Thymus (tissue), 11 donors: ENCODE measurements around the gene NHLRC4. TPM values are rescaled to one million over a fixed set of nuclear protein-coding genes. Genes with fewer than 3 reads are reported as not detected.

Experiments
- DNase-seq, 9 donors: peaks; one replicate each; pipeline ENCODE4 v3.0.0-alpha.2; 2013; ENCODE audit warnings: low spot score in 9 of 9, low read depth in 6 of 9, missing footprints in 1 of 9
- H3K27ac ChIP-seq, 2 donors: one replicate each; pipeline ENCODE4 v1.5.1; 2013; ENCODE audit warnings: control low read depth in 1 of 2, low read depth in 1 of 2, low read length in 1 of 2, mild to moderate bottlenecking in 1 of 2, moderate library complexity in 1 of 2
- H3K27me3 ChIP-seq, 2 donors: one replicate each; pipeline ENCODE4 v1.5.1; 2013; ENCODE audit warnings: low read length in 1 of 2; ENCODE audit not compliant: control insufficient read depth in 2 of 2, insufficient read depth in 1 of 2
- H3K36me3 ChIP-seq, 2 donors: one replicate each; pipeline ENCODE4 v1.5.1; 2013; ENCODE audit warnings: low read length in 1 of 2, mild to moderate bottlenecking in 1 of 2, moderate library complexity in 1 of 2; ENCODE audit not compliant: control insufficient read depth in 2 of 2, insufficient read depth in 2 of 2
- H3K4me1 ChIP-seq, 2 donors: one replicate each; pipeline ENCODE4 v1.5.1; 2013; ENCODE audit warnings: low read length in 2 of 2; ENCODE audit not compliant: control insufficient read depth in 2 of 2, insufficient read depth in 2 of 2
- H3K4me3 ChIP-seq, 2 donors: one replicate each; pipeline ENCODE4 v1.5.1; 2013; ENCODE audit warnings: low read length in 2 of 2, control low read depth in 1 of 2, mild to moderate bottlenecking in 1 of 2
- H3K9me3 ChIP-seq, 2 donors: one replicate each; pipeline ENCODE4 v1.5.1; 2013; ENCODE audit warnings: low read length in 1 of 2, mild to moderate bottlenecking in 1 of 2; ENCODE audit not compliant: control insufficient read depth in 2 of 2, insufficient read depth in 1 of 2
- WGBS: extraction: QIAGEN DNeasy Blood & Tissue Kit; methylation state at CpG from one replicate; pipeline ENCODE4 v1.1.7; 2013; 5-methylcytosine and 5-hydroxymethylcytosine counted together
- polyA plus RNA-seq: library from polyadenylated mRNA; stranded (reverse); fragments of 200-250 nt; gene quantifications from one replicate; pipeline ENCODE4 v1.2.3, GENCODE V29; 2013
- total RNA-seq: library from RNA; stranded (reverse); fragments of 120-200 nt; gene quantifications from one replicate; pipeline ENCODE4 v1.2.4, GENCODE V29; 2013
- donor health status: healthy.

NHLRC4 gene
- total and polyA plus RNA-seq, 2 donors = 3.1 to 5.5 TPM

DNA sequence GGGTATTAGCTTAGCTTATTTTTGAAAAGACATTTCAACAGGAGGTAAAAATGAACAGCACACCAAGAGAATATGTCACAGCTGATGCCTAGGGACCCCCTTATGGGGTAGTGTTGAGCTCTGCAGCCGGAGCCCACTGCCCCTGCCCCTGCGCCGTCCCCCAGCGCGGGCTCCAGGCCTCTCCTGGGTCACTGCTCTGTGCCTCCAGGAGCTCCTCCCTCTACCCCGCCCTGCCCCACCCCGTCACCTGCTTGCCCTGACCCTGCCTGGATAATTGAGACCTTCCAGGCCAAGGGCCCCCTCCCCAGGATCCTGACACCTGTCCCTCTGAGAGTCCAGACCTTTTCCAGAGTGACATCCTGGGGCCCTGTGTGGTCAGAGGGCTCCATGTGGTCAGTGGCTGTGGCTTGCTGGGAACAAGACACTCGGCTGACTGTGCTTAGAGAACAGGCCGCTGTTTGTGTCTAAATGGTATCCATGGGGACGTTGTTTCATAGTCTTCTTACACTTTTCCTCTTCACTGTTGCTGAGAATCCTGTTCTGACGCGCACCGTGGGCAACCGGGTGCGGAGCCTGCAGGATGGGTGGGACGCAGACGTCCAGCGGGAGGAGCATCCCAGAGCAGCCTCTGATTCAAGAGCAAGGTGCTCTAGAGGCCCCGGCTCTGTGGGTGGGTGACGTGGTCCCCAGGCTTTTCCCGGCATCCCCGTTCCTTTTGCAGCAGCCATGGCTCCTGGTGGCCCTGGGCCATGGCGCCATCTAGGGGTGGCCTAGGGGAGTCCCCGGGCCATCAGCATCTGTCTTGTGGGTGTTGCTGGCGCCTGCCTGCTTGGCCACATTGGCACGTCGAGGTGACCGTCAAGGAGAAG is 43.9 kb downstream of the NHLRC4 start:
- WGBS = 90% methylated on average over 28 of the region's 28 CpGs
- Histone ChIP-seq H3K4me1 (peaks cover 0 to 7% of the 10 kb centered on the region in 2 donors), H3K4me3 (no peak overlapping the region), H3K27ac (peak overlapping the region in 1 of 2 donors; percentile 11), H3K36me3 (peaks cover 7 to 13% of the 10 kb centered on the region in 2 donors), H3K9me3 (peaks cover 0 to under 1% of the 10 kb centered on the region in 2 donors), H3K27me3 (no peaks in the 10 kb centered on the region)
- peak in 3 of 9 donors; percentile 39 to 63 (median 61) for DNase-seq

GRCh38 chr16:615122-615521 is 48.3 kb downstream of the NHLRC4 start:
- 96% methylated on average over 13 of the region's 13 CpGs for WGBS
- no peaks in the 10 kb centered on the region for H3K9me3 ChIP-seq
- H3K4me3 ChIP-seq = no peak overlapping the region
- peaks cover 0 to 7% of the 10 kb centered on the region in 2 donors for H3K4me1 ChIP-seq
- DNase-seq = no peak
- no peaks in the 10 kb centered on the region for H3K27me3 ChIP-seq
- H3K36me3 ChIP-seq = peaks cover 7 to 29% of the 10 kb centered on the region in 2 donors
- H3K27ac ChIP-seq = no peak overlapping the region

DNA sequence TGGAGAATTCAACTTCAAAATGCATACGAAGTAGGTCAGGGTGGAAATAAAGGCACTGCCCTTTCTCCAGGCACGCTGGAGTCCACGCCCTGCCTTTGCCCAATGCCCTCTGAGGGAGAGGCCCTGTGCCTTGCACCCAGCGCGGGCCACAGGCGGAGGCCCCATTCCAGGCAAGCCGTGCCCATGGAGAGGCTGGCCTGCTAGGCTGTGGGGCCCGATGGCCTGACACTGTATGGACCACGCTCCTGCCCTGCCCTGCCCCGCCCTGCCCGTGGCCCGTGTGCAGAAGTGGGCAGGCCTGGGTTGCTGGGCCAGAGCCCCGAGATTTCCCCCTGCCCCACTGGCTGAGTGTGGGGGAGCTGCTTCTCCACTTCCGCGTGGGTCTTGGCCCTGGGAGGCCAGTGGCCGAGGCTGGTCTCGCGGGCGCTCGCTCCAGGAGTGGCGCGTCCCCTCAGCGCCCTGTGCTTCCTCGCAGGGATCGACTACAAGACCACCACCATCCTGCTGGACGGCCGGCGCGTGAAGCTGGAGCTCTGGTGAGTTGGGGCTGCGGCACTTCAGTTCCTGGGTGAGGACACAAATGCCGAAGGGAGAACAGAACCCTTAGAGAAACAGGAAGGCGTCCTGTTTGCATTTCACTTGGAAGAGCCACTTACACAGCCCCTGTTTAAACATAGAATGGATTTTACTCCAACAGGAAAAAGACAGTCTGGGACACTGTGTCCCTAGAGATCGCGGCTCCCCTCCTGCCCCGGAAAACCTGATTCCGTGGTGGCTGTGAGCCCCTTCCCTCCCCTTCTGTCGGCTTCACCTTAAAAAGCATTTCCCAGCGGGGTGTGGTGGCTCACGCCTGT is 50.2 kb downstream of the NHLRC4 start:
- peaks cover 7 to 29% of the 10 kb centered on the region in 2 donors for H3K36me3 ChIP-seq
- peaks cover 0 to 2% of the 10 kb centered on the region in 2 donors for H3K9me3 ChIP-seq
- no peaks in the 10 kb centered on the region for H3K27me3 ChIP-seq
- peaks cover 0 to 10% of the 10 kb centered on the region in 2 donors for H3K4me1 ChIP-seq
- no peak overlapping the region for H3K27ac ChIP-seq
- 98% methylated on average over 39 of the region's 39 CpGs for WGBS
- no peak overlapping the region for H3K4me3 ChIP-seq
- no peak for DNase-seq

DNA sequence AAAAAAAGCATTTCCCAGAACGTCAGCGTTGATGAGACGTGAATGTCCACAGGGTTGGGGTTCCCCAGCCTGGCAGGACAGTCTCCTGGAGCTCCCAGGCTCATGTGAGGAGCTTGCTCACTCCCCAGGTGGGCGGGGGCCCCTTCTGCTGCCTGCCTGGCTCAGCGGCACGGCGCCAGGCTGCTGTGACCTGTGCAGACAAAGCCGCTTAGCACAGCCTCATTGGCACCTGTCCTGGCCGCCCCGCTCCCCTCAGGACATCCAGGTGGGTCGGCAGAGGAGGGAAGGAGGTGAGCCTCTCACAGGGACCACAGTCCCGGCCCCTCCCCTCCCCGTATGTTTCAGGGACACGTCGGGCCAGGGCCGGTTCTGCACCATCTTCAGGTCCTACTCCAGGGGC is 51.0 kb downstream of the NHLRC4 start:
- no peak for DNase-seq
- no peak overlapping the region for H3K4me3 ChIP-seq
- 93% methylated on average over 16 of the region's 16 CpGs for WGBS
- H3K36me3 ChIP-seq = peaks cover 7 to 29% of the 10 kb centered on the region in 2 donors
- peaks cover 0 to 2% of the 10 kb centered on the region in 2 donors for H3K9me3 ChIP-seq
- H3K27me3 ChIP-seq = no peaks in the 10 kb centered on the region
- no peak overlapping the region for H3K27ac ChIP-seq
- peaks cover 0 to 10% of the 10 kb centered on the region in 2 donors for H3K4me1 ChIP-seq

Other genes starting within 250 kb of the NHLRC4 start
- gene AXIN1, start 214.3 kb upstream of the NHLRC4 start, total RNA-seq = 20.0 TPM
- gene AXIN1, start 214.3 kb upstream of the NHLRC4 start, polyA plus RNA-seq = 24.1 TPM
- gene MRPL28, start 196.5 kb upstream of the NHLRC4 start, total RNA-seq = 64.2 TPM
- 79.4 TPM for gene MRPL28, start 196.5 kb upstream of the NHLRC4 start, polyA plus RNA-seq
- 22.1 TPM for gene PGAP6, start 185.0 kb upstream of the NHLRC4 start, total RNA-seq
- 47.4 TPM for gene PGAP6, start 185.0 kb upstream of the NHLRC4 start, polyA plus RNA-seq
- gene NME4, start 169.8 kb upstream of the NHLRC4 start, total RNA-seq = 57.1 TPM
- 34.4 TPM for gene NME4, start 169.8 kb upstream of the NHLRC4 start, polyA plus RNA-seq
- 4.5 TPM for gene DECR2, start 165.1 kb upstream of the NHLRC4 start, total RNA-seq
- gene DECR2, start 165.1 kb upstream of the NHLRC4 start, polyA plus RNA-seq = 14.2 TPM
- gene RAB11FIP3, start 141.4 kb upstream of the NHLRC4 start, total RNA-seq = 6.8 TPM
- 26.7 TPM for gene RAB11FIP3, start 141.4 kb upstream of the NHLRC4 start, polyA plus RNA-seq
- gene CAPN15, start 39.3 kb upstream of the NHLRC4 start, total RNA-seq = 16.8 TPM
- gene CAPN15, start 39.3 kb upstream of the NHLRC4 start, polyA plus RNA-seq = 40.4 TPM
- gene PRR35, start 6.6 kb upstream of the NHLRC4 start, total RNA-seq = under 0.01 TPM
- 0.09 TPM for gene PRR35, start 6.6 kb upstream of the NHLRC4 start, polyA plus RNA-seq
- 14.4 TPM for gene PIGQ, start 3.0 kb downstream of the NHLRC4 start, total RNA-seq
- gene PIGQ, start 3.0 kb downstream of the NHLRC4 start, polyA plus RNA-seq = 65.4 TPM
- gene RAB40C, start 23.1 kb downstream of the NHLRC4 start, total RNA-seq = 20.1 TPM
- 43.3 TPM for gene RAB40C, start 23.1 kb downstream of the NHLRC4 start, polyA plus RNA-seq
- 0.33 TPM for gene WFIKKN1, start 64.0 kb downstream of the NHLRC4 start, total RNA-seq
- 2.1 TPM for gene WFIKKN1, start 64.0 kb downstream of the NHLRC4 start, polyA plus RNA-seq
- gene METTL26, start 69.3 kb downstream of the NHLRC4 start, total RNA-seq = 97.6 TPM
- 110 TPM for gene METTL26, start 69.3 kb downstream of the NHLRC4 start, polyA plus RNA-seq
- 17.0 TPM for gene MCRIP2, start 74.8 kb downstream of the NHLRC4 start, total RNA-seq
- 25.2 TPM for gene MCRIP2, start 74.8 kb downstream of the NHLRC4 start, polyA plus RNA-seq
- 10.1 TPM for gene WDR90, start 82.4 kb downstream of the NHLRC4 start, total RNA-seq
- 22.6 TPM for gene WDR90, start 82.4 kb downstream of the NHLRC4 start, polyA plus RNA-seq
- gene RHOT2, start 101.1 kb downstream of the NHLRC4 start, total RNA-seq = 39.3 TPM
- 252 TPM for gene RHOT2, start 101.1 kb downstream of the NHLRC4 start, polyA plus RNA-seq
- gene RHBDL1, start 108.7 kb downstream of the NHLRC4 start, total RNA-seq = 5.1 TPM
- gene RHBDL1, start 108.7 kb downstream of the NHLRC4 start, polyA plus RNA-seq = 3.1 TPM
- 70.2 TPM for gene STUB1, start 113.4 kb downstream of the NHLRC4 start, total RNA-seq
- 122 TPM for gene STUB1, start 113.4 kb downstream of the NHLRC4 start, polyA plus RNA-seq
- gene JMJD8, start 117.3 kb downstream of the NHLRC4 start, total RNA-seq = 23.4 TPM
- 31.2 TPM for gene JMJD8, start 117.3 kb downstream of the NHLRC4 start, polyA plus RNA-seq
- 2.2 TPM for gene WDR24, start 123.4 kb downstream of the NHLRC4 start, total RNA-seq
- 10.1 TPM for gene WDR24, start 123.4 kb downstream of the NHLRC4 start, polyA plus RNA-seq
- gene FBXL16, start 138.8 kb downstream of the NHLRC4 start, total RNA-seq = 0.76 TPM
- gene FBXL16, start 138.8 kb downstream of the NHLRC4 start, polyA plus RNA-seq = 9.6 TPM
- gene METRN, start 148.1 kb downstream of the NHLRC4 start, total RNA-seq = 21.9 TPM
- 24.2 TPM for gene METRN, start 148.1 kb downstream of the NHLRC4 start, polyA plus RNA-seq
- 53.9 TPM for gene ANTKMT, start 154.1 kb downstream of the NHLRC4 start, total RNA-seq
- gene ANTKMT, start 154.1 kb downstream of the NHLRC4 start, polyA plus RNA-seq = 56.2 TPM
- 4.8 TPM for gene CCDC78, start 159.4 kb downstream of the NHLRC4 start, total RNA-seq
- gene CCDC78, start 159.4 kb downstream of the NHLRC4 start, polyA plus RNA-seq = 12.4 TPM
- 15.7 TPM for gene HAGHL, start 160.1 kb downstream of the NHLRC4 start, total RNA-seq
- 50.6 TPM for gene HAGHL, start 160.1 kb downstream of the NHLRC4 start, polyA plus RNA-seq
- gene CIAO3, start 174.0 kb downstream of the NHLRC4 start, total RNA-seq = 20.8 TPM
- gene CIAO3, start 174.0 kb downstream of the NHLRC4 start, polyA plus RNA-seq = 60.4 TPM
- 0.61 TPM for gene MSLN, start 193.7 kb downstream of the NHLRC4 start, total RNA-seq
- gene MSLN, start 193.7 kb downstream of the NHLRC4 start, polyA plus RNA-seq = 2.6 TPM
- gene RPUSD1, start 221.4 kb downstream of the NHLRC4 start, total RNA-seq = 16.9 TPM
- gene RPUSD1, start 221.4 kb downstream of the NHLRC4 start, polyA plus RNA-seq = 20.9 TPM
- 20.4 TPM for gene CHTF18, start 221.6 kb downstream of the NHLRC4 start, total RNA-seq
- gene CHTF18, start 221.6 kb downstream of the NHLRC4 start, polyA plus RNA-seq = 38.8 TPM
- not detected for gene GNG13, start 233.7 kb downstream of the NHLRC4 start, total RNA-seq
- gene GNG13, start 233.7 kb downstream of the NHLRC4 start, polyA plus RNA-seq = 0.55 TPM